AG04450 (cell line): ENCODE measurements around the gene C20orf144. TPM values are rescaled to one million over a fixed set of nuclear protein-coding genes. Genes with fewer than 3 reads are reported as not detected.

Experiments used
- CTCF ChIA-PET: fragments of 300-600, 350-600 bp; formaldehyde crosslinking; extraction: SDS; loops from one replicate; lab custom pipeline; 2022; ENCODE audit warnings: antibody characterized with exemption, inconsistent platforms; lab: Charles Lee
- POLR2A ChIA-PET: fragments of 350-600 bp; formaldehyde crosslinking; extraction: SDS; loops from one replicate; lab custom pipeline; 2021; ENCODE audit warnings: antibody characterized with exemption, inconsistent platforms; lab: Yijun Ruan, JAX
- DNase-seq: peaks from one replicate; pipeline ENCODE4 v3.0.0-alpha.2; 2011; ENCODE audit warnings: low read depth, low spot score
- H3K27ac ChIP-seq: one replicate; pipeline ENCODE4 v1.5.1; 2012; ENCODE audit warnings: low read depth, low read length, control low read depth
- H3K27me3 ChIP-seq: one replicate; pipeline ENCODE4 v1.6.0; 2012; ENCODE audit warnings: low read length; ENCODE audit not compliant: control insufficient read depth, insufficient read depth
- H3K4me3 ChIP-seq: 2 replicates; pipeline ENCODE4 v1.5.1; 2011; ENCODE audit warnings: mild to moderate bottlenecking, low read depth, low read length, control low read depth
- H3K9me3 ChIP-seq: 2 replicates; pipeline ENCODE4 v1.5.1; 2012; ENCODE audit warnings: low read length; ENCODE audit not compliant: control insufficient read depth, insufficient read depth
- CTCF ChIP-seq: IDR thresholded peaks from 2 replicates; pipeline ENCODE4 v1.5.1; 2011; ENCODE audit warnings: low read depth, low read length, control low read depth, inconsistent platforms
- polyA plus RNA-seq: library from polyadenylated mRNA; depleted of rRNA; stranded (reverse); fragments of >200 nt; gene quantifications from 2 replicates; pipeline ENCODE4 v1.2.3, GENCODE V29; 2011

Gene C20orf144
- polyA plus RNA-seq, 1 experiment, result 0.14 TPM

- DNase-seq, result no peak
- Histone ChIP-seq H3K4me3 (peak overlapping the region; percentile 61), H3K27ac (peak overlapping the region; percentile 21), H3K27me3 (no peaks in the 10 kb centered on the region), H3K9me3 (no peaks in the 10 kb centered on the region)
- CTCF ChIA-PET, result interaction anchor here (1.0 to 2.4 kb wide), 7 partner anchors 13 to 463 kb away, joined by 3 to 9 read pairs (median 4); no protein-coding TSS in a partner anchor
- TF ChIP-seq CTCF, result no peak
- POLR2A ChIA-PET, result interaction anchor here (0.6 to 2.2 kb wide), 6 partner anchors 14 to 696 kb away, joined by 3 to 10 read pairs (median 4); partner anchors contain the start of genes CBFA2T2 and ITCH
Measured at GRCh38 chr20:33667245-33667675, 5.1 kb downstream of the C20orf144 start.

- no peak for DNase-seq
- ChIA-PET POLR2A (interaction anchor here (0.6 to 2.2 kb wide), 6 partner anchors 12 to 233 kb away, joined by 3 to 10 read pairs (median 4); partner anchors contain the start of gene CBFA2T2), CTCF (interaction anchor here (0.7 to 2.4 kb wide), 13 partner anchors 8 to 461 kb away, joined by 3 to 15 read pairs (median 4); partner anchors contain the start of gene SNTA1)
- H3K9me3 ChIP-seq, result no peaks in the 10 kb centered on the region
- H3K4me3 ChIP-seq, result peak overlapping the region; percentile 61
- peak; percentile 84 for TF ChIP-seq CTCF
- peak overlapping the region; percentile 21 for H3K27ac ChIP-seq
- H3K27me3 ChIP-seq, result no peaks in the 10 kb centered on the region
Measured at GRCh38 chr20:33667676-33668465, 5.7 kb downstream of the C20orf144 start.

GRCh38 chr20:33668466-33669155, 6.5 kb downstream of the C20orf144 start:
- Histone ChIP-seq H3K9me3 (no peaks in the 10 kb centered on the region; the same call in 1 of the 2 replicates), H3K27me3 (no peaks in the 10 kb centered on the region), H3K27ac (no peak overlapping the region), H3K4me3 (no peak overlapping the region)
- ChIA-PET CTCF (interaction anchor here (0.7 to 2.4 kb wide), 11 partner anchors 7 to 460 kb away, joined by 3 to 15 read pairs (median 3); partner anchors contain the start of gene SNTA1), POLR2A (interaction anchor here (0.6 to 2.2 kb wide), 4 partner anchors 13 to 234 kb away, joined by 3 to 10 read pairs (median 4); partner anchors contain the start of gene CBFA2T2)
- DNase-seq, result no peak
- no peak for TF ChIP-seq CTCF

- no peak overlapping the region for H3K27ac ChIP-seq
- DNase-seq, result no peak
- no peak for TF ChIP-seq CTCF
- H3K4me3 ChIP-seq, result no peak overlapping the region
- H3K9me3 ChIP-seq, result no peaks in the 10 kb centered on the region; the same call in 1 of the 2 replicates
- no peaks in the 10 kb centered on the region for H3K27me3 ChIP-seq
- ChIA-PET POLR2A (interaction anchor here (1.4 kb wide), 1 partner anchor 16 kb away, joined by 5 read pairs; no protein-coding TSS in a partner anchor), CTCF (interaction anchor here (0.5 to 2.4 kb wide), 6 partner anchors 11 to 631 kb away, joined by 3 to 15 read pairs (median 5); no protein-coding TSS in a partner anchor)
Measured at GRCh38 chr20:33669224-33669623, 7.1 kb downstream of the C20orf144 start.
